Liver (tissue), 9 donors: ENCODE results near the gene NSF. TPM values are rescaled to one million over a fixed set of nuclear protein-coding genes. Genes with fewer than 3 reads are reported as not detected.

Experiments
- DNase-seq: peaks from one replicate; pipeline ENCODE4 v3.0.0-alpha.2; 2017; ENCODE audit warnings: low spot score
- H3K27ac ChIP-seq, 2 donors: one replicate each; pipeline ENCODE4 v1.7.0; 2013; ENCODE audit warnings: inconsistent platforms in 2 of 2, low read length in 2 of 2, control low read depth in 1 of 2, low read depth in 1 of 2, mild to moderate bottlenecking in 1 of 2
- H3K27me3 ChIP-seq, 4 donors: one replicate each; pipeline versions ENCODE4 v1.6.1 to v1.7.0; 2013; ENCODE audit warnings: low read length in 3 of 4, inconsistent platforms in 1 of 4, mild to moderate bottlenecking in 1 of 4, moderate library complexity in 1 of 4; ENCODE audit not compliant: control insufficient read depth in 4 of 4, insufficient read depth in 4 of 4
- H3K36me3 ChIP-seq, 4 donors: one replicate each; pipeline versions ENCODE4 v1.6.1 to v1.7.0; 2013; ENCODE audit warnings: low read length in 3 of 4, mild to moderate bottlenecking in 3 of 4, low read depth in 1 of 4, moderate library complexity in 1 of 4; ENCODE audit not compliant: control insufficient read depth in 4 of 4, insufficient read depth in 3 of 4
- H3K4me1 ChIP-seq, 4 donors: one replicate each; pipeline versions ENCODE4 v1.6.1 to v1.7.0; 2013; ENCODE audit warnings: low read length in 3 of 4, mild to moderate bottlenecking in 3 of 4, moderate library complexity in 1 of 4; ENCODE audit not compliant: control insufficient read depth in 4 of 4, insufficient read depth in 4 of 4
- H3K4me3 ChIP-seq, 3 donors: one replicate each; pipeline versions ENCODE4 v1.6.1 to v1.7.0; 2013; ENCODE audit warnings: low read length in 3 of 3, control low read depth in 1 of 3, low read depth in 1 of 3, mild to moderate bottlenecking in 1 of 3
- H3K9ac ChIP-seq, 2 donors: one replicate each; pipeline ENCODE4 v1.7.0; 2013; ENCODE audit warnings: low read length in 2 of 2, mild to moderate bottlenecking in 2 of 2, moderate library complexity in 2 of 2, control low read depth in 1 of 2, low read depth in 1 of 2
- H3K9me3 ChIP-seq, 4 donors: one replicate each; pipeline versions ENCODE4 v1.6.1 to v1.7.0; 2013; ENCODE audit warnings: low read length in 3 of 4; ENCODE audit not compliant: control insufficient read depth in 4 of 4
- EGR1 ChIP-seq, 2 donors: IDR thresholded peaks; 2 replicates each; pipeline ENCODE4 v1.6.1; 2016 to 2018; ENCODE audit warnings: antibody characterized with exemption in 2 of 2, low read depth in 2 of 2
- FOXA1 ChIP-seq: IDR thresholded peaks from 2 replicates; pipeline ENCODE4 v1.6.1; 2016; ENCODE audit warnings: antibody characterized with exemption
- FOXA2 ChIP-seq: IDR thresholded peaks from 2 replicates; pipeline ENCODE4 v1.6.1; 2016; ENCODE audit warnings: antibody characterized with exemption
- GABPA ChIP-seq, 2 donors: IDR thresholded peaks in 1 of 2; conservative IDR thresholded peaks in 1 of 2; 2 replicates each; pipeline ENCODE4 v1.6.1; 2016; ENCODE audit warnings: antibody characterized with exemption in 2 of 2, mild to moderate bottlenecking in 1 of 2, moderate library complexity in 1 of 2
- HNF4A ChIP-seq, 2 donors: conservative IDR thresholded peaks; 2 replicates each; pipeline ENCODE4 v1.6.1; 2016; ENCODE audit warnings: antibody characterized with exemption in 2 of 2, mild to moderate bottlenecking in 2 of 2
- HNF4G ChIP-seq: IDR thresholded peaks from 2 replicates; pipeline ENCODE4 v1.6.1; 2016; ENCODE audit warnings: antibody characterized with exemption
- JUND ChIP-seq, 2 donors: IDR thresholded peaks; 2 replicates each; pipeline ENCODE4 v1.6.1; 2016; ENCODE audit warnings: antibody characterized with exemption in 2 of 2
- NR2F2 ChIP-seq: IDR thresholded peaks from 2 replicates; pipeline ENCODE4 v1.6.1; 2016; ENCODE audit warnings: antibody characterized with exemption
- RXRA ChIP-seq, 2 donors: IDR thresholded peaks; 2 replicates each; pipeline ENCODE4 v1.6.1; 2017 to 2018; ENCODE audit warnings: antibody characterized with exemption in 2 of 2, mild to moderate bottlenecking in 1 of 2
- SP1 ChIP-seq: IDR thresholded peaks from 2 replicates; pipeline ENCODE4 v1.6.1; 2018; ENCODE audit warnings: antibody characterized with exemption, mild to moderate bottlenecking
- TAF1 ChIP-seq: conservative IDR thresholded peaks from 2 replicates; pipeline ENCODE4 v1.6.1; 2016; ENCODE audit warnings: antibody characterized with exemption, mild to moderate bottlenecking
- YY1 ChIP-seq: IDR thresholded peaks from 2 replicates; pipeline ENCODE4 v1.6.1; 2016; ENCODE audit warnings: antibody characterized with exemption, mild to moderate bottlenecking
- WGBS: extraction: QIAGEN DNeasy Blood & Tissue Kit; methylation state at CpG from one replicate; pipeline ENCODE4 v1.1.7; 2013; 5-methylcytosine and 5-hydroxymethylcytosine counted together
- polyA plus RNA-seq, 2 donors: library from polyadenylated mRNA; stranded (reverse) in 1 of 2; unstranded in 1 of 2; fragments of 200-250 nt in 1 of 2; fragments of >200 nt in 1 of 2; fragmentation: Nextera tagmentation in 1 of 2; extraction: Ambion mirVana in 1 of 2; gene quantifications; one replicate each; pipeline versions ENCODE4 v1.2.1 to v1.2.3, GENCODE V29; 2013 to 2015
- total RNA-seq, 2 donors: library from RNA; depleted of rRNA; stranded (reverse); fragments of >200 nt; gene quantifications; one replicate each; pipeline ENCODE4 v1.2.3, GENCODE V29; 2014
- TF ChIP-seq, protein P1 (sequence below): IDR thresholded peaks from 2 replicates; pipeline ENCODE4 v1.6.1; 2016; ENCODE audit warnings: antibody characterized with exemption, mild to moderate bottlenecking
- TF ChIP-seq, protein P2 (sequence below): IDR thresholded peaks from 2 replicates; pipeline ENCODE4 v1.6.1; 2016; ENCODE audit warnings: antibody characterized with exemption
- TF ChIP-seq, protein P3 (sequence below): IDR thresholded peaks from 2 replicates; pipeline ENCODE4 v1.6.1; 2016; ENCODE audit warnings: antibody characterized with exemption
- TF ChIP-seq, protein P4 (sequence below): IDR thresholded peaks from 2 replicates; pipeline ENCODE4 v1.6.1; 2016; ENCODE audit warnings: antibody characterized with exemption
- TF ChIP-seq, protein P5 (sequence below): fragments of 150-350 bp; IDR thresholded peaks from 2 replicates; pipeline ENCODE4 v1.5.1; 2017; ENCODE audit warnings: improper control_type of control experiment, low read depth, low read length; ENCODE audit not compliant: missing input control
- donor health status: healthy.
- donor health status: healthy.
- donor health status: healthy.
- donor health status: healthy.
- donor health status: healthy.

Gene NSF
- total and polyA plus RNA-seq, 4 donors = 7.5 to 24.0 (median 15.4) TPM

DNA sequence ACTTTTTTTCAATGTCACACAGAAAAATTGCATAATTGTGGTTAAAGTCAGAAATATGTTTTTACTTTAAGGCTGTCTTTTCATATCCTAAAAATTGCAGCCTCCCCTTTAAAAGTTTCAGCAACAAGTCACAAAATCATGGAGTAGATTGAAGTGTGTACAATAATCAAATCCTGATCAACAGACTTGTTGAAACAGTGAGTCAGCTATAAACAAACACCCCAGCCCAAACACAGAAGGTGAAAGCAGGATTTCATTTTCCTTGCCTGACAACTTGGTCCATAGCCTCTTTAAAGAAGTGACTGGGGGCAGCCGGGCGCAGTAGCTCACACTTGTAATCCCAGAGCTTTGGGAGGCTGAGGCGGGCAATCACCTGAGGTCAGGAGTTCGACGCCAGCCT, 168.1 kb downstream of the NSF start:
- TF ChIP-seq FOXA1 (peak; percentile 91), HNF4A (conservative IDR thresholded peaks at IDR 0.05) (peak in 1 of 2 donors; percentile 17), YY1 (peak; percentile 55), RXRA (IDR thresholded peaks at IDR 0.05) (peak in 1 of 2 donors; percentile 35), JUND (IDR thresholded peaks at IDR 0.05) (peak; percentile 86 to 88), GABPA (IDR thresholded peaks at IDR 0.05 in 1 of 2, conservative IDR thresholded peaks at IDR 0.05 in 1 of 2) (no peak), FOXA2 (peak; percentile 79)
- TF ChIP-seq, protein P1, sequence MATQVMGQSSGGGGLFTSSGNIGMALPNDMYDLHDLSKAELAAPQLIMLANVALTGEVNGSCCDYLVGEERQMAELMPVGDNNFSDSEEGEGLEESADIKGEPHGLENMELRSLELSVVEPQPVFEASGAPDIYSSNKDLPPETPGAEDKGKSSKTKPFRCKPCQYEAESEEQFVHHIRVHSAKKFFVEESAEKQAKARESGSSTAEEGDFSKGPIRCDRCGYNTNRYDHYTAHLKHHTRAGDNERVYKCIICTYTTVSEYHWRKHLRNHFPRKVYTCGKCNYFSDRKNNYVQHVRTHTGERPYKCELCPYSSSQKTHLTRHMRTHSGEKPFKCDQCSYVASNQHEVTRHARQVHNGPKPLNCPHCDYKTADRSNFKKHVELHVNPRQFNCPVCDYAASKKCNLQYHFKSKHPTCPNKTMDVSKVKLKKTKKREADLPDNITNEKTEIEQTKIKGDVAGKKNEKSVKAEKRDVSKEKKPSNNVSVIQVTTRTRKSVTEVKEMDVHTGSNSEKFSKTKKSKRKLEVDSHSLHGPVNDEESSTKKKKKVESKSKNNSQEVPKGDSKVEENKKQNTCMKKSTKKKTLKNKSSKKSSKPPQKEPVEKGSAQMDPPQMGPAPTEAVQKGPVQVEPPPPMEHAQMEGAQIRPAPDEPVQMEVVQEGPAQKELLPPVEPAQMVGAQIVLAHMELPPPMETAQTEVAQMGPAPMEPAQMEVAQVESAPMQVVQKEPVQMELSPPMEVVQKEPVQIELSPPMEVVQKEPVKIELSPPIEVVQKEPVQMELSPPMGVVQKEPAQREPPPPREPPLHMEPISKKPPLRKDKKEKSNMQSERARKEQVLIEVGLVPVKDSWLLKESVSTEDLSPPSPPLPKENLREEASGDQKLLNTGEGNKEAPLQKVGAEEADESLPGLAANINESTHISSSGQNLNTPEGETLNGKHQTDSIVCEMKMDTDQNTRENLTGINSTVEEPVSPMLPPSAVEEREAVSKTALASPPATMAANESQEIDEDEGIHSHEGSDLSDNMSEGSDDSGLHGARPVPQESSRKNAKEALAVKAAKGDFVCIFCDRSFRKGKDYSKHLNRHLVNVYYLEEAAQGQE = no peak
- TF ChIP-seq, protein P2, sequence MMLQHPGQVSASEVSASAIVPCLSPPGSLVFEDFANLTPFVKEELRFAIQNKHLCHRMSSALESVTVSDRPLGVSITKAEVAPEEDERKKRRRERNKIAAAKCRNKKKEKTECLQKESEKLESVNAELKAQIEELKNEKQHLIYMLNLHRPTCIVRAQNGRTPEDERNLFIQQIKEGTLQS = peak; percentile 83
- H3K27ac ChIP-seq = peak overlapping the region in 1 of 2 donors; percentile 21
- no peaks in the 10 kb centered on the region for H3K27me3 ChIP-seq
- H3K36me3 ChIP-seq = peaks cover 0 to 17% (median 13%) of the 10 kb centered on the region in 4 donors
- no peaks in the 10 kb centered on the region for H3K9me3 ChIP-seq
- no peak for DNase-seq
- H3K9ac ChIP-seq = no peak overlapping the region
- H3K4me3 ChIP-seq = no peak overlapping the region
- peaks cover 0 to 3% (median 0%) of the 10 kb centered on the region in 4 donors for H3K4me1 ChIP-seq
- 91% methylated on average over 5 of the region's 5 CpGs for WGBS

DNA sequence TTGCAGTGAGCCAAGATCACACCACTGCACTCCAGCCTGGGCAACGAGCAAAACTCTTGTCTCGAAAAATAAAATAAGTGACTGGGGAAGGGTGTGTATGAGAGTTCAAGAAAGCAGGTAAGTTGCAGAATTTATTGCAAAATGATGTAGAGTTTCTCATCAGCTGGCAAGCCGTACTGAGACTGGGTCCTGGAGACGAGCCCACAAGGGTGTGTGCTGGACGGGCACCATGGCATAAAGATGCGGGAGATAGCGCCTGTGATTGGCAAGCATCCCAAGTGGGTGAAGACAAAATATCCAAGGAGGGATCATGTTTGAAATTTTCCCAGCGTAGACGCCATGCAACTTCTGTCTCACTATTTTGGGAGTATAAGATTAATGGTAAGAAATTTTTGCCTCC, 168.7 kb downstream of the NSF start:
- TF ChIP-seq YY1 (no peak), EGR1 (IDR thresholded peaks at IDR 0.05; ENCODE audit: low read depth in 2 of 2) (no peak), RXRA (IDR thresholded peaks at IDR 0.05) (no peak), HNF4A (conservative IDR thresholded peaks at IDR 0.05) (no peak)
- TF ChIP-seq, protein P3, sequence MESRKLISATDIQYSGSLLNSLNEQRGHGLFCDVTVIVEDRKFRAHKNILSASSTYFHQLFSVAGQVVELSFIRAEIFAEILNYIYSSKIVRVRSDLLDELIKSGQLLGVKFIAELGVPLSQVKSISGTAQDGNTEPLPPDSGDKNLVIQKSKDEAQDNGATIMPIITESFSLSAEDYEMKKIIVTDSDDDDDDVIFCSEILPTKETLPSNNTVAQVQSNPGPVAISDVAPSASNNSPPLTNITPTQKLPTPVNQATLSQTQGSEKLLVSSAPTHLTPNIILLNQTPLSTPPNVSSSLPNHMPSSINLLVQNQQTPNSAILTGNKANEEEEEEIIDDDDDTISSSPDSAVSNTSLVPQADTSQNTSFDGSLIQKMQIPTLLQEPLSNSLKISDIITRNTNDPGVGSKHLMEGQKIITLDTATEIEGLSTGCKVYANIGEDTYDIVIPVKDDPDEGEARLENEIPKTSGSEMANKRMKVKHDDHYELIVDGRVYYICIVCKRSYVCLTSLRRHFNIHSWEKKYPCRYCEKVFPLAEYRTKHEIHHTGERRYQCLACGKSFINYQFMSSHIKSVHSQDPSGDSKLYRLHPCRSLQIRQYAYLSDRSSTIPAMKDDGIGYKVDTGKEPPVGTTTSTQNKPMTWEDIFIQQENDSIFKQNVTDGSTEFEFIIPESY = no peak
- DNase-seq = no peak
- H3K36me3 ChIP-seq = peaks cover 0 to 20% (median 13%) of the 10 kb centered on the region in 4 donors
- H3K27ac ChIP-seq = peak overlapping the region in 1 of 2 donors; percentile 21
- peaks cover 0 to 3% (median 0%) of the 10 kb centered on the region in 4 donors for H3K4me1 ChIP-seq
- H3K27me3 ChIP-seq = no peaks in the 10 kb centered on the region
- H3K4me3 ChIP-seq = no peak overlapping the region
- no peaks in the 10 kb centered on the region for H3K9me3 ChIP-seq
- no peak overlapping the region for H3K9ac ChIP-seq
- WGBS = 96% methylated on average over 9 of the region's 9 CpGs

DNA sequence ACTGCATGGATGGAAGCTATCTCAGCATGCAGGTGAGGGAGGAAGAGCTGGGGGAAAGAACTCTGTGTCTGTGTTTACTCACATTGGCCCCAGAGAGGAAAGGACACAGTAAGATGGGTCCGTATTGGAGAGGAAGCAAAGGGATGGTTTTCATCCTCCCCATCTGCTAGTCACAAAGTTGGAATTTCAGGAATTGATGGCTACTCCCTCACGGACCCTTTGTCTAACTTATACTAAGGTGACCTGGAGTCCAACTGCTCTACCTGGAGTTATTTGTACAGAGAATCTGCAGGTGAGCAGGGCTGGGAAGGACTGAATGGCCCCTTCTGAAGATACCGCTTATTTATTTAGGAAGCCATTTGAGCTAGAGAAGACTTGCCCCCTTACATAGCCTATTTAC, 172.9 kb downstream of the NSF start:
- Histone ChIP-seq H3K4me1 (peaks cover 0 to 5% (median 1%) of the 10 kb centered on the region in 4 donors), H3K36me3 (peaks cover 0 to 10% (median 5%) of the 10 kb centered on the region in 4 donors), H3K9ac (no peak overlapping the region), H3K9me3 (no peaks in the 10 kb centered on the region), H3K27ac (no peak overlapping the region), H3K4me3 (no peak overlapping the region), H3K27me3 (no peaks in the 10 kb centered on the region)
- WGBS = 91% methylated on average over 3 of the region's 3 CpGs
- DNase-seq = no peak
- TF ChIP-seq SP1 (no peak), GABPA (IDR thresholded peaks at IDR 0.05 in 1 of 2, conservative IDR thresholded peaks at IDR 0.05 in 1 of 2) (no peak), HNF4G (no peak), NR2F2 (no peak), JUND (IDR thresholded peaks at IDR 0.05) (no peak), TAF1 (no peak)
- TF ChIP-seq, protein P3 = no peak
- TF ChIP-seq, protein P4, sequence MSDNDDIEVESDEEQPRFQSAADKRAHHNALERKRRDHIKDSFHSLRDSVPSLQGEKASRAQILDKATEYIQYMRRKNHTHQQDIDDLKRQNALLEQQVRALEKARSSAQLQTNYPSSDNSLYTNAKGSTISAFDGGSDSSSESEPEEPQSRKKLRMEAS = no peak
- TF ChIP-seq, protein P5, sequence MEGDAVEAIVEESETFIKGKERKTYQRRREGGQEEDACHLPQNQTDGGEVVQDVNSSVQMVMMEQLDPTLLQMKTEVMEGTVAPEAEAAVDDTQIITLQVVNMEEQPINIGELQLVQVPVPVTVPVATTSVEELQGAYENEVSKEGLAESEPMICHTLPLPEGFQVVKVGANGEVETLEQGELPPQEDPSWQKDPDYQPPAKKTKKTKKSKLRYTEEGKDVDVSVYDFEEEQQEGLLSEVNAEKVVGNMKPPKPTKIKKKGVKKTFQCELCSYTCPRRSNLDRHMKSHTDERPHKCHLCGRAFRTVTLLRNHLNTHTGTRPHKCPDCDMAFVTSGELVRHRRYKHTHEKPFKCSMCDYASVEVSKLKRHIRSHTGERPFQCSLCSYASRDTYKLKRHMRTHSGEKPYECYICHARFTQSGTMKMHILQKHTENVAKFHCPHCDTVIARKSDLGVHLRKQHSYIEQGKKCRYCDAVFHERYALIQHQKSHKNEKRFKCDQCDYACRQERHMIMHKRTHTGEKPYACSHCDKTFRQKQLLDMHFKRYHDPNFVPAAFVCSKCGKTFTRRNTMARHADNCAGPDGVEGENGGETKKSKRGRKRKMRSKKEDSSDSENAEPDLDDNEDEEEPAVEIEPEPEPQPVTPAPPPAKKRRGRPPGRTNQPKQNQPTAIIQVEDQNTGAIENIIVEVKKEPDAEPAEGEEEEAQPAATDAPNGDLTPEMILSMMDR = no peak
